A673 (cell line): ENCODE data around the gene MAML3.

Experiments used
- EZH2 ChIP-seq: fragments of 200-600 bp; sonication (generic); IDR thresholded peaks from 2 replicates; pipeline ENCODE4 v1.6.1; 2017; ENCODE audit warnings: borderline replicate concordance, low read depth, mild to moderate bottlenecking, mixed read lengths, antibody characterized with exemption, low read length; ENCODE audit not compliant: poor library complexity, severe bottlenecking
- TF ChIP-seq, protein P1 (sequence below): fragments of 300-800, 200-600 bp; sonication (generic); conservative IDR thresholded peaks from 2 replicates; pipeline ENCODE4 v1.5.1; 2017; ENCODE audit warnings: low read depth, mild to moderate bottlenecking, antibody characterized with exemption, low read length, moderate library complexity, mixed read lengths

DNA sequence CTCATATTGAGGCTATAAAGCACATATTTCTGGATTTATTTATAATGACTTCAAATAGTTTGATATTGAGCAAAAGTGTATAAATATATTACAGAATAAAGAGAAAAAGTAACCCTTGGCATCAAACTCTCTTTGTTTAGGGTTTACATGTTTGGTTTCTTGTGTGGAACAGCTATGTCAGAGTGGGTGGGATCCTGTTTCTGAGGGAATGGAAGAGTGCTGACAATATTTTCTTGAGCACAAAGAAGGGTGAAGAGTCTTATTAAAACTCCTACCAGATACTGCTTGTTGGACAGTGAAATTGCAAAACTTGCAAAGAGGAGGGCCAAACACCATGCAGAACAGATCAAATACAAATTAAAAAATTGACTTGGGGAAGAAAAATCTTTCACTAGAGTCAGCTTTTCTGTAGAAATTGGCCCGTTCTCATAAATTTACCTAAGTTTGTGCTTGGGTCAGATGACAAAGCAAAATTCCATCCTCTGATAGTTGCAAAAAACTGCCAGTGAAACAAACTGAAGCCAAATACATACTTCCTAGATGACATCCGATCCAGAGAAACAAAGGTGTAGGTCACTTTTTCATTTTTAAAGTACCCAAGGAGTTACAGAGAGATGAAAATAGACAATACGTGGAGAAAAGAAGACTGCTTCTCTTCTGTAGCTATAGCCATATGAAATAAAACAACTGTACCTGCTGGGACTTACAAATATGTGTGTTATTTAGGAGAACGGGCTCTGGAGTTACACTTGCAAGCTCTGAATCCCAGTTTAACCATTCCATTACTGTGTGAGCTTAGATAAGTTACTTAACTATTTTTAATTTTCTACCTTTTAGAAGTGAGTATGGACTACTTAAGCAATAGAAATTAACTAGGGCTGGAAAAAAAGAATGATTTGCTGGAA lies 133.3 kb downstream of the MAML3 start:
- TF ChIP-seq, protein P1, sequence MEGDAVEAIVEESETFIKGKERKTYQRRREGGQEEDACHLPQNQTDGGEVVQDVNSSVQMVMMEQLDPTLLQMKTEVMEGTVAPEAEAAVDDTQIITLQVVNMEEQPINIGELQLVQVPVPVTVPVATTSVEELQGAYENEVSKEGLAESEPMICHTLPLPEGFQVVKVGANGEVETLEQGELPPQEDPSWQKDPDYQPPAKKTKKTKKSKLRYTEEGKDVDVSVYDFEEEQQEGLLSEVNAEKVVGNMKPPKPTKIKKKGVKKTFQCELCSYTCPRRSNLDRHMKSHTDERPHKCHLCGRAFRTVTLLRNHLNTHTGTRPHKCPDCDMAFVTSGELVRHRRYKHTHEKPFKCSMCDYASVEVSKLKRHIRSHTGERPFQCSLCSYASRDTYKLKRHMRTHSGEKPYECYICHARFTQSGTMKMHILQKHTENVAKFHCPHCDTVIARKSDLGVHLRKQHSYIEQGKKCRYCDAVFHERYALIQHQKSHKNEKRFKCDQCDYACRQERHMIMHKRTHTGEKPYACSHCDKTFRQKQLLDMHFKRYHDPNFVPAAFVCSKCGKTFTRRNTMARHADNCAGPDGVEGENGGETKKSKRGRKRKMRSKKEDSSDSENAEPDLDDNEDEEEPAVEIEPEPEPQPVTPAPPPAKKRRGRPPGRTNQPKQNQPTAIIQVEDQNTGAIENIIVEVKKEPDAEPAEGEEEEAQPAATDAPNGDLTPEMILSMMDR: no peak
- no peak for TF ChIP-seq EZH2
